HepG2 (cell line): Measurements from ENCODE around the gene HNRNPA1. TPM values are rescaled to one million over a fixed set of nuclear protein-coding genes. Genes with fewer than 3 reads are reported as not detected.

Experiments used
- ATAC-seq: fragments of 200-7000 bp; cut with Tn5 transposase; 3 replicates; pipeline ENCODE4 v1.9.1; 2020; ENCODE audit warnings: mild to moderate bottlenecking, moderate library complexity
- BruUV-seq: library from RNA; stranded (reverse); fragments of 400-500 nt; replicated peaks from 2 replicates; lab custom pipeline; 2021; lab: Mats Ljungman, UMichigan
- CTCF ChIA-PET: fragments of 300-600 bp; formaldehyde crosslinking; extraction: SDS; loops from one replicate; lab custom pipeline; 2021; ENCODE audit warnings: low total read pairs, inconsistent platforms, low intra/inter-chr PET ratio; lab: Yijun Ruan, JAX
- POLR2A ChIA-PET: fragments of 350-600 bp; sonication (Branson Sonifier 250); formaldehyde crosslinking; loops from one replicate; lab custom pipeline; 2020; ENCODE audit warnings: antibody characterized with exemption, inconsistent platforms; lab: Yijun Ruan, JAX
- DNase-seq: peaks from one replicate; pipeline ENCODE4 v3.0.0-alpha.2; 2015; ENCODE audit warnings: low spot score
- FAIRE-seq: peaks from 3 replicates; lab custom pipeline; 2011; peaks lifted over from hg19 to GRCh38; lab: Jason Lieb, UNC
- H2AFZ ChIP-seq: one replicate; pipeline ENCODE4 v1.6.1; 2011; ENCODE audit warnings: low read length, inconsistent platforms
- H3K27ac ChIP-seq: fragments of 300-600 bp; 3 replicates; pipeline ENCODE4 v1.8.0; 2011; ENCODE audit warnings: mixed run types, mild to moderate bottlenecking, mixed read lengths, low read length, inconsistent platforms; ENCODE audit not compliant: insufficient read depth; ENCODE audit errors: extremely low read length
- H3K27me3 ChIP-seq, 2 experiments: fragments of 200-600 bp in 1 of 2; 2 replicates in 1 of 2; 3 replicates in 1 of 2; pipeline versions ENCODE4 v1.6.0 to v1.8.0; 2011; ENCODE audit warnings: low read length in 2 of 2, mild to moderate bottlenecking in 2 of 2, moderate library complexity in 2 of 2, inconsistent platforms in 1 of 2; ENCODE audit not compliant: insufficient read depth in 2 of 2, control insufficient read depth in 1 of 2
- H3K36me3 ChIP-seq, 2 experiments: fragments of 200-600 bp in 1 of 2; replicated peaks in 1 of 2; 2 replicates in 1 of 2; 3 replicates in 1 of 2; pipeline versions ENCODE4 v1.5.1 to v1.8.0; 2011; ENCODE audit warnings: low read length in 2 of 2, inconsistent platforms in 1 of 2; ENCODE audit not compliant: insufficient read depth in 2 of 2, control insufficient read depth in 1 of 2
- H3K4me1 ChIP-seq: 2 replicates; pipeline ENCODE4 v1.5.1; 2012; ENCODE audit warnings: low read length, inconsistent platforms; ENCODE audit not compliant: insufficient read depth
- H3K4me2 ChIP-seq: 2 replicates; pipeline ENCODE4 v1.6.0; 2011; ENCODE audit warnings: low read depth, low read length, inconsistent platforms
- H3K4me3 ChIP-seq, 3 experiments: fragments of 200-600 bp in 1 of 3; sonication (generic), shearing (Covaris generic) in 1 of 3; replicated peaks in 1 of 3; 2 replicates each; pipeline ENCODE4 v1.5.1; 2011 to 2016; ENCODE audit warnings: low read length in 3 of 3, inconsistent platforms in 2 of 3, low read depth in 2 of 3, mild to moderate bottlenecking in 2 of 3, control low read depth in 1 of 3, mixed read lengths in 1 of 3; ENCODE audit not compliant: insufficient read depth in 1 of 3
- H3K79me2 ChIP-seq: one replicate; pipeline ENCODE4 v1.6.1; 2011; ENCODE audit warnings: low read length, inconsistent platforms; ENCODE audit not compliant: insufficient read depth
- H3K9ac ChIP-seq: 2 replicates; pipeline ENCODE4 v1.6.0; 2011; ENCODE audit warnings: mild to moderate bottlenecking, low read depth, low read length, inconsistent platforms; ENCODE audit not compliant: insufficient read depth
- H3K9me3 ChIP-seq: 2 replicates; pipeline ENCODE4 v1.5.1; 2012; ENCODE audit warnings: mild to moderate bottlenecking, low read length
- H4K20me1 ChIP-seq: 2 replicates; pipeline ENCODE4 v1.6.0; 2011; ENCODE audit warnings: inconsistent platforms, mild to moderate bottlenecking, low read length, moderate library complexity; ENCODE audit not compliant: insufficient read depth
- ATF7 ChIP-seq, 2 experiments: fragments of 450-650 bp in 1 of 2; sonication (generic) in 1 of 2; formaldehyde crosslinking in 1 of 2; IDR thresholded peaks; 2 replicates each; pipeline versions ENCODE4 v1.4.0 to v1.6.1; 2016 to 2020; ENCODE audit warnings: antibody characterized with exemption in 1 of 2, mild to moderate bottlenecking in 1 of 2, missing genetic modification reagents in 1 of 2
- E2F2 ChIP-seq: sonication (generic); formaldehyde crosslinking; IDR thresholded peaks from 2 replicates; pipeline ENCODE4 v1.4.0; 2020; ENCODE audit warnings: missing genetic modification reagents, borderline replicate concordance
- GABPB1 ChIP-seq: IDR thresholded peaks from 2 replicates; pipeline ENCODE4 v1.6.1; 2016; ENCODE audit warnings: mild to moderate bottlenecking, missing genetic modification reagents, moderate library complexity, missing compliant biosample characterization
- GRHL1 ChIP-seq: sonication (generic); formaldehyde crosslinking; conservative IDR thresholded peaks from 2 replicates; pipeline ENCODE4 v1.8.0; 2022; ENCODE audit warnings: missing genetic modification reagents
- GTF3A ChIP-seq: sonication (generic); formaldehyde crosslinking; conservative IDR thresholded peaks from 2 replicates; pipeline ENCODE4 v1.4.0; 2020; ENCODE audit warnings: mild to moderate bottlenecking, missing genetic modification reagents
- NRL ChIP-seq: sonication (generic); formaldehyde crosslinking; IDR thresholded peaks from 2 replicates; pipeline ENCODE4 v1.5.0; 2020; ENCODE audit warnings: missing genetic modification reagents, mild to moderate bottlenecking, moderate library complexity, borderline replicate concordance
- SYNCRIP ChIP-seq: fragments of 200-400 bp; formaldehyde crosslinking; IDR thresholded peaks from 2 replicates; pipeline ENCODE4 v1.6.1; 2018; ENCODE audit warnings: mild to moderate bottlenecking, low read depth, low read length; ENCODE audit not compliant: insufficient read depth
- TCF7L2 ChIP-seq: IDR thresholded peaks from 2 replicates; pipeline ENCODE4 v1.6.1; 2011; ENCODE audit warnings: mild to moderate bottlenecking, low read depth, low read length, moderate library complexity
- TRIM22 ChIP-seq: fragments of 450-650 bp; IDR thresholded peaks from 2 replicates; pipeline ENCODE4 v1.6.1; 2017
- ZC3H13 ChIP-seq: sonication (generic); formaldehyde crosslinking; IDR thresholded peaks from 2 replicates; pipeline ENCODE4 v1.8.1; 2023; ENCODE audit warnings: mild to moderate bottlenecking, missing genetic modification reagents, moderate library complexity
- ZNF513 ChIP-seq: sonication (generic); formaldehyde crosslinking; conservative IDR thresholded peaks from 2 replicates; pipeline ENCODE4 v1.5.0; 2020; ENCODE audit warnings: missing genetic modification reagents
- ZNF580 ChIP-seq: IDR thresholded peaks from 2 replicates; pipeline ENCODE4 v1.6.1; 2016; ENCODE audit warnings: low read depth, borderline replicate concordance
- ZNF597 ChIP-seq: sonication (generic); formaldehyde crosslinking; IDR thresholded peaks from 2 replicates; pipeline ENCODE4 v1.5.0; 2020; ENCODE audit warnings: missing genetic modification reagents
- ZNF713 ChIP-seq: sonication (generic); formaldehyde crosslinking; IDR thresholded peaks from 2 replicates; pipeline ENCODE4 v1.4.0; 2020; ENCODE audit warnings: mild to moderate bottlenecking, missing genetic modification reagents
- WGBS: methylation state at CpG from one replicate; pipeline ENCODE4 v1.1.6; 2017; ENCODE audit warnings: low lambda C conversion rate; 5-methylcytosine and 5-hydroxymethylcytosine counted together
- in situ Hi-C: cut with HindIII; loops from 2 replicates; pipeline ENCODE4 v1.10.0; 2017; ENCODE audit warnings: low pct_unique_long_range_greater_than_20kb; ENCODE audit not compliant: extremely low pct_ligation_motif_present
- intact Hi-C: fragments of 100-400 bp; cut with micrococcal nuclease; formaldehyde crosslinking; loops from one replicate; pipeline ENCODE4 v1.10.0; 2022; ENCODE audit not compliant: unreplicated experiment
- polyA plus RNA-seq, 8 experiments: library from polyadenylated mRNA; depleted of rRNA in 3 of 8; stranded (reverse) in 7 of 8; unstranded in 1 of 8; fragments of >200 nt; fragmentation: Illumina TruSeq in 4 of 8; extraction: Trizol in 4 of 8; gene quantifications; 2 replicates each; pipeline versions ENCODE4 v1.2.1 to v1.2.3, GENCODE V29; 2011 to 2016; ENCODE audit warnings: low read depth in 4 of 8, missing spikeins in 1 of 8, mixed read lengths in 1 of 8; ENCODE audit not compliant: insufficient read depth in 1 of 8
- total RNA-seq, 5 experiments: library from RNA; depleted of rRNA; stranded (reverse); fragments of >200 nt; fragmentation: Illumina TruSeq; extraction: Trizol; gene quantifications; 2 replicates each; pipeline ENCODE4 v1.2.3, GENCODE V29; 2016; ENCODE audit warnings: low read depth in 1 of 5

The HNRNPA1 gene
- total and polyA plus RNA-seq, 2 of the 13 experiments (the other 11 are each of a cell fraction or from before 2014, with no cell fraction given) = 535 to 1,820 TPM

- ATAC-seq = peak; percentile 95
- Histone ChIP-seq H3K36me3 (no peaks in the 10 kb centered on the region), H3K27me3 (no peaks in the 10 kb centered on the region; a peak in 1 of 5 replicates), H3K79me2 (peaks cover 20% of the 10 kb centered on the region), H4K20me1 (no peaks in the 10 kb centered on the region), H2AFZ (peak within 1 kb of the TSS; percentile 83), H3K9ac (peak within 1 kb of the TSS; percentile 99), H3K4me2 (peak within 1 kb of the TSS; percentile 84), H3K9me3 (no peaks in the 10 kb centered on the region), H3K27ac (peak within 1 kb of the TSS; percentile 89), H3K4me3 (peak within 1 kb of the TSS; percentile 82 to 84 (median 83)), H3K4me1 (peaks cover 44% of the 10 kb centered on the region)
- POLR2A ChIA-PET = interaction anchor here (0.6 to 3.5 kb wide), 15 partner anchors 8 to 499 kb away, joined by 3 to 87 read pairs (median 10); partner anchors contain the start of genes CBX5, HNRNPA1 and NFE2
- DNase-seq = peak; percentile 100
- intact Hi-C loops = loop anchor here (1.0 to 2.0 kb wide), 4 partner anchors 31 to 74 kb away; partner anchors contain the start of genes CBX5 and HNRNPA1
- no TSS peak for BruUV-seq
- FAIRE-seq = peak; percentile 98
- CTCF ChIA-PET = interaction anchor here (0.6 to 2.6 kb wide), 5 partner anchors 28 to 105 kb away, joined by 3 to 34 read pairs (median 3); no protein-coding TSS in a partner anchor
- in situ Hi-C loops = loop anchor here (5.0 kb wide), 1 partner anchor 43 kb away; the partner anchor contains the start of genes CBX5 and HNRNPA1
- 1% methylated on average over 28 of the region's 34 CpGs for WGBS
- TF ChIP-seq ZNF513 (CRISPR knock-in tag) (no peak), SYNCRIP (no peak), E2F2 (CRISPR knock-in tag) (no peak), TRIM22 (no peak), GRHL1 (CRISPR knock-in tag) (no peak), GABPB1 (CRISPR knock-in tag) (peak; percentile 46; the same call in 1 of the 2 replicates), TCF7L2 (no peak), ZNF713 (CRISPR knock-in tag) (no peak), ZNF580 (peak; percentile 61; the same call in 1 of the 2 replicates), ZNF597 (no peak), NRL (CRISPR knock-in tag) (no peak), GTF3A (CRISPR knock-in tag) (no peak), ZC3H13 (no peak), ATF7 (IDR thresholded peaks at IDR 0.05) (no peak), ATF7 (CRISPR knock-in tag; IDR thresholded peaks at IDR 0.05) (no peak)
These were observed 44.3 kb downstream of the HNRNPA1 start, which contains the start of gene COPZ1 for GRCh38 chr12:54324617-54325441. Gene COPZ1 (plus strand): TSS chr12:54325131. CDS start chr12:54325164, 33 bp downstream.
